ENCODE results near the gene FRK.

Gene FRK

DNA sequence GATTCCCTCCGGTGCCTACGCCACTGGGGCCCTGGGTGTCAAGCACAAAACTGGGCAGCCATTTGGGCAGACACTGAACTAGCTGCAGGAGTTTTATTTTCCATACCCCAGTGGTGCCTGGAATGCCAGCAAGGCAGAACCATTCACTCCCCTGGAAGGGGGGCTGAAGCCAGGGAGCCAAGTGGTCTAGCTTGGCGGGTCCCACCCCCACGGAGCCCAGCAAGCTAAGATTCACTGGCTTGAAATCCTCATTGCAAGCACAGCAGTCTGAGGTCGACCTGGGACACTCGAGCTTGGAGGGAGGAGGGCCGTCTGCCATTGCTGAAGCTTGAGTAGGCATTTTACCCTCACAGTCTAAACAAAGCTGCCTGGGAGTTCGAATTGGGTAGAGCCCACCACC, 125.3 kb downstream of the FRK start:
- Histone ChIP-seq H3K4me3 (ENCODE audit: insufficient read depth in 1 of 2, low read depth in 1 of 2, low read length in 2 of 2) (no peak overlapping the region), H3K4me1 (ENCODE audit: control insufficient read depth, insufficient read depth, low read depth, low read length) (peaks cover 4% of the 10 kb centered on the region), H3K27ac (ENCODE audit: low read length, poor library complexity, severe bottlenecking) (no peak overlapping the region), H2BK5ac (ENCODE audit: low read depth, low read length, poor library complexity, severe bottlenecking) (no peak overlapping the region), H3K27me3 (ENCODE audit: control insufficient read depth in 1 of 2, insufficient read depth in 1 of 2, low read length in 2 of 2) (no peaks in the 10 kb centered on the region), H2AFZ (ENCODE audit: low read depth, low read length) (no peak overlapping the region), H2AK5ac (ENCODE audit: low read length, severe bottlenecking) (no peak overlapping the region), H3K18ac (ENCODE audit: low read depth in 1 of 2, low read length in 2 of 2) (no peak overlapping the region), H2BK12ac (ENCODE audit: low read length in 2 of 2) (no peak overlapping the region), H4K8ac (ENCODE audit: low read length) (no peak overlapping the region), H3K36me3 (ENCODE audit: control insufficient read depth in 1 of 2, insufficient read depth in 2 of 2, low read depth in 1 of 2, low read length in 2 of 2) (peaks cover 0 to 11% of the 10 kb centered on the region in 2 experiments), H3K4me2 (ENCODE audit: low read length, poor library complexity, severe bottlenecking) (no peak overlapping the region), H3K23ac (ENCODE audit: low read length in 2 of 2) (no peak overlapping the region), H3K14ac (ENCODE audit: low read length in 2 of 2) (no peak overlapping the region), H3K4ac (ENCODE audit: low read depth in 1 of 2, low read length in 2 of 2) (no peak overlapping the region), H2BK120ac (ENCODE audit: low read depth, low read length) (no peak overlapping the region), H4K91ac (ENCODE audit: low read length) (no peak overlapping the region), H2BK15ac (ENCODE audit: low read depth, poor library complexity, severe bottlenecking) (no peak overlapping the region), H3K9ac (ENCODE audit: low read length) (no peak overlapping the region), H3K9me3 (ENCODE audit: control insufficient read depth, low read length) (no peaks in the 10 kb centered on the region), H3K79me1 (replicated peaks; ENCODE audit: low read length, poor library complexity, severe bottlenecking) (peaks cover 2% of the 10 kb centered on the region)
- DNase-seq: no peak
- WGBS: 83% methylated on average over 8 of the region's 8 CpGs

DNA sequence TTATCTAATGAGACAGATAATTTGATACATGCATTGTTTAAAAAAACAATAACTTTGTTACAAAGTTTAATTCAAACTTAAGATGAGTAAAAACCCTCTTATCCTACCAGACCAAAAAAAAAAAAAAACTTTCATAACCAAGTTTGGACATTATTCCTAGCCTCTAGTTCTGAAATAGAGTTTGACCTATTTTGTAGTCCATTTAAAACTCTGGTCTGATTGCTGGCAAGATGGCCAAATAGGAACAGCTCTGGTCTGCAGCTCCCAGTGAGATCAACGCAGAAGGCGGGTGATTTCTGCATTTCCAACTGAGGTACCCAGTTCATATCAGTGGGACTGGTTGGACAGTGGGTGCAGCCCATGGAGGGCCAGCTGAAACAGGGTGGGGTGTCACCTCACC, 125.9 kb downstream of the FRK start:
- H3K4me2 ChIP-seq (ENCODE audit: low read length, poor library complexity, severe bottlenecking): no peak overlapping the region
- H3K9ac ChIP-seq (ENCODE audit: low read length): no peak overlapping the region
- H3K9me3 ChIP-seq (ENCODE audit: control insufficient read depth, low read length): no peaks in the 10 kb centered on the region
- no peak overlapping the region for H4K91ac ChIP-seq (ENCODE audit: low read length)
- no peaks in the 10 kb centered on the region for H3K27me3 ChIP-seq (ENCODE audit: control insufficient read depth in 1 of 2, insufficient read depth in 1 of 2, low read length in 2 of 2)
- no peak for DNase-seq
- H2AK5ac ChIP-seq (ENCODE audit: low read length, severe bottlenecking): no peak overlapping the region
- no peak overlapping the region for H2BK5ac ChIP-seq (ENCODE audit: low read depth, low read length, poor library complexity, severe bottlenecking)
- H3K36me3 ChIP-seq (ENCODE audit: control insufficient read depth in 1 of 2, insufficient read depth in 2 of 2, low read depth in 1 of 2, low read length in 2 of 2): peaks cover 0 to 11% of the 10 kb centered on the region in 2 experiments
- no peak overlapping the region for H3K23ac ChIP-seq (ENCODE audit: low read length in 2 of 2)
- H2BK12ac ChIP-seq (ENCODE audit: low read length in 2 of 2): no peak overlapping the region
- H3K4me3 ChIP-seq (ENCODE audit: insufficient read depth in 1 of 2, low read depth in 1 of 2, low read length in 2 of 2): no peak overlapping the region
- peaks cover 4% of the 10 kb centered on the region for H3K4me1 ChIP-seq (ENCODE audit: control insufficient read depth, insufficient read depth, low read depth, low read length)
- H2BK15ac ChIP-seq (ENCODE audit: low read depth, poor library complexity, severe bottlenecking): no peak overlapping the region
- H2BK120ac ChIP-seq (ENCODE audit: low read depth, low read length): no peak overlapping the region
- H3K14ac ChIP-seq (ENCODE audit: low read length in 2 of 2): no peak overlapping the region
- H3K4ac ChIP-seq (ENCODE audit: low read depth in 1 of 2, low read length in 2 of 2): no peak overlapping the region
- H3K79me1 ChIP-seq (replicated peaks; ENCODE audit: low read length, poor library complexity, severe bottlenecking): peaks cover 2% of the 10 kb centered on the region
- no peak overlapping the region for H3K18ac ChIP-seq (ENCODE audit: low read depth in 1 of 2, low read length in 2 of 2)
- H2AFZ ChIP-seq (ENCODE audit: low read depth, low read length): no peak overlapping the region
- no peak overlapping the region for H4K8ac ChIP-seq (ENCODE audit: low read length)
- 93% methylated on average over 2 of the region's 2 CpGs for WGBS
- H3K27ac ChIP-seq (ENCODE audit: low read length, poor library complexity, severe bottlenecking): no peak overlapping the region

GRCh38 chr6:115934145-115934544, 126.5 kb downstream of the FRK start:
- Histone ChIP-seq H2AFZ (ENCODE audit: low read depth, low read length) (no peak overlapping the region), H3K4me1 (ENCODE audit: control insufficient read depth, insufficient read depth, low read depth, low read length) (peaks cover 4% of the 10 kb centered on the region), H3K9ac (ENCODE audit: low read length) (no peak overlapping the region), H3K4me2 (ENCODE audit: low read length, poor library complexity, severe bottlenecking) (no peak overlapping the region), H3K27ac (ENCODE audit: low read length, poor library complexity, severe bottlenecking) (no peak overlapping the region), H3K4me3 (ENCODE audit: insufficient read depth in 1 of 2, low read depth in 1 of 2, low read length in 2 of 2) (no peak overlapping the region), H2BK12ac (ENCODE audit: low read length in 2 of 2) (no peak overlapping the region), H3K27me3 (ENCODE audit: control insufficient read depth in 1 of 2, insufficient read depth in 1 of 2, low read length in 2 of 2) (no peaks in the 10 kb centered on the region), H2BK120ac (ENCODE audit: low read depth, low read length) (no peak overlapping the region), H4K91ac (ENCODE audit: low read length) (no peak overlapping the region), H3K18ac (ENCODE audit: low read depth in 1 of 2, low read length in 2 of 2) (no peak overlapping the region), H3K4ac (ENCODE audit: low read depth in 1 of 2, low read length in 2 of 2) (no peak overlapping the region), H2AK5ac (ENCODE audit: low read length, severe bottlenecking) (peak overlapping the region; percentile 99), H3K36me3 (ENCODE audit: control insufficient read depth in 1 of 2, insufficient read depth in 2 of 2, low read depth in 1 of 2, low read length in 2 of 2) (peaks cover 0 to 11% of the 10 kb centered on the region in 2 experiments), H3K14ac (ENCODE audit: low read length in 2 of 2) (no peak overlapping the region), H3K9me3 (ENCODE audit: control insufficient read depth, low read length) (no peaks in the 10 kb centered on the region), H3K79me1 (replicated peaks; ENCODE audit: low read length, poor library complexity, severe bottlenecking) (peaks cover 2% of the 10 kb centered on the region), H2BK15ac (ENCODE audit: low read depth, poor library complexity, severe bottlenecking) (no peak overlapping the region), H3K23ac (ENCODE audit: low read length in 2 of 2) (no peak overlapping the region), H2BK5ac (ENCODE audit: low read depth, low read length, poor library complexity, severe bottlenecking) (no peak overlapping the region), H4K8ac (ENCODE audit: low read length) (no peak overlapping the region)
- 100% methylated on average over 3 of the region's 3 CpGs for WGBS
- DNase-seq: no peak

DNA sequence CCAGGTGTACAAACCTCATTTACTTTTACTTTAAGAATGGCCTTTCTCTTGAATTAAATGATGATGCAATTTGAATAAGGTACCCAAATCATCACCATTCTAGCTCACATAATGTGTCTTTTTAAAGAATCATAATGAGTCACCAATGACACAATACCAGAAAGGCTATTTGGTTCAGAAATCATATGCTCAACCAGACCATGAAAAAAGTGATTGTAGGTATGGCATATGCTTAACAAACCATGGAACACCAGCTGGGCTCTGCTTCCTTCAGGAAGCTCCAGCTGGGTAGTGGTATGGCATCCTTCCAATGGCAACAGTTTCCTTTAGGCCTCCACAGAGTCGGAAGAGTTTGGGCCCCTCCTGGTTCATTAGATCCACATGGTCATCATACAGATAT, 128.2 kb downstream of the FRK start:
- Histone ChIP-seq H3K27me3 (ENCODE audit: control insufficient read depth in 1 of 2, insufficient read depth in 1 of 2, low read length in 2 of 2) (no peaks in the 10 kb centered on the region), H3K18ac (ENCODE audit: low read depth in 1 of 2, low read length in 2 of 2) (no peak overlapping the region), H3K14ac (ENCODE audit: low read length in 2 of 2) (no peak overlapping the region), H4K91ac (ENCODE audit: low read length) (no peak overlapping the region), H2BK5ac (ENCODE audit: low read depth, low read length, poor library complexity, severe bottlenecking) (no peak overlapping the region), H3K4me3 (ENCODE audit: insufficient read depth in 1 of 2, low read depth in 1 of 2, low read length in 2 of 2) (no peak overlapping the region), H3K4ac (ENCODE audit: low read depth in 1 of 2, low read length in 2 of 2) (no peak overlapping the region), H3K27ac (ENCODE audit: low read length, poor library complexity, severe bottlenecking) (peak overlapping the region; percentile 81), H3K4me2 (ENCODE audit: low read length, poor library complexity, severe bottlenecking) (no peak overlapping the region), H4K8ac (ENCODE audit: low read length) (peak overlapping the region; percentile 12), H3K36me3 (ENCODE audit: control insufficient read depth in 1 of 2, insufficient read depth in 2 of 2, low read depth in 1 of 2, low read length in 2 of 2) (peaks cover 0 to 11% of the 10 kb centered on the region in 2 experiments), H2BK15ac (ENCODE audit: low read depth, poor library complexity, severe bottlenecking) (no peak overlapping the region), H3K4me1 (ENCODE audit: control insufficient read depth, insufficient read depth, low read depth, low read length) (peaks cover 4% of the 10 kb centered on the region), H3K9me3 (ENCODE audit: control insufficient read depth, low read length) (no peaks in the 10 kb centered on the region), H3K79me1 (replicated peaks; ENCODE audit: low read length, poor library complexity, severe bottlenecking) (peaks cover 2% of the 10 kb centered on the region), H2BK12ac (ENCODE audit: low read length in 2 of 2) (no peak overlapping the region), H3K9ac (ENCODE audit: low read length) (no peak overlapping the region), H2AK5ac (ENCODE audit: low read length, severe bottlenecking) (no peak overlapping the region), H2AFZ (ENCODE audit: low read depth, low read length) (no peak overlapping the region), H3K23ac (ENCODE audit: low read length in 2 of 2) (no peak overlapping the region), H2BK120ac (ENCODE audit: low read depth, low read length) (no peak overlapping the region)
- no CpG with 5 or more reads among the region's 1 CpG for WGBS
- DNase-seq: no peak
